ENCODE results near the gene GIPC2. TPM values are rescaled to one million over a fixed set of nuclear protein-coding genes. Genes with fewer than 3 reads are reported as not detected.

GIPC2 gene
- total RNA-seq, 1 experiment from 2014 or later: 0.26 TPM

DNA sequence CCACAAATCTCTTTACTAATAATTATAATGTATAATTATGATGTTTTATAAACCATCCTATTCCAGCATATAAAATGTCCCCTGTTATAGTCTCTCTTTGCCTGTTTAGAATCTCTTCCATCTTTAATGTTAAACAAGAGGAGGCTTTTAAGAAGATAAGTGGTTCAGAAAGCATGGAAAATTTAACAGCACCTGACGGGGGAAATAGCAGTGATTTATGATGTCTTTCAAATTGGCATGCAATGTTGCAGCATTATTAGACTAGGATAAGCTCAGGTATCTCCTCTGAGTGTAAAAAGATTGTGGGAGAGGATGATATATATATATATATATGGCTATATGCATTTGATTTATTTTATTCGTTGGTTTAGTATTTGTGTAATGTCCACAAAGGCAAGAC, 24.4 kb downstream of the GIPC2 start:
- Histone ChIP-seq H3K4me1 (ENCODE audit: control insufficient read depth, insufficient read depth, low read length) (no peaks in the 10 kb centered on the region), H3K27me3 (ENCODE audit: control insufficient read depth, insufficient read depth, low read length) (peaks cover 5% of the 10 kb centered on the region), H3K9me3 (ENCODE audit: control insufficient read depth, insufficient read depth, low read depth, low read length) (no peaks in the 10 kb centered on the region), H3K27ac (ENCODE audit: low read length) (no peak overlapping the region), H3K4me3 (ENCODE audit: low read depth in 2 of 2, low read length in 2 of 2) (no peak overlapping the region), H3K36me3 (ENCODE audit: control insufficient read depth, insufficient read depth, low read length) (no peaks in the 10 kb centered on the region)
- BruUV-seq (replicated peaks): no TSS peak
- ATAC-seq (no peak), DNase-seq (ENCODE audit: low read depth, low spot score) (no peak)
- TF ChIP-seq POLR2AphosphoS5 (IDR thresholded peaks at IDR 0.05; ENCODE audit: low read depth, low read length) (no peak), TCF7L2 (IDR thresholded peaks at IDR 0.05; ENCODE audit: low read depth, low read length) (no peak), SIN3A (IDR thresholded peaks at IDR 0.05; ENCODE audit: borderline replicate concordance, insufficient read depth, low read depth, low read length) (no peak)
- TF ChIP-seq, protein P1, sequence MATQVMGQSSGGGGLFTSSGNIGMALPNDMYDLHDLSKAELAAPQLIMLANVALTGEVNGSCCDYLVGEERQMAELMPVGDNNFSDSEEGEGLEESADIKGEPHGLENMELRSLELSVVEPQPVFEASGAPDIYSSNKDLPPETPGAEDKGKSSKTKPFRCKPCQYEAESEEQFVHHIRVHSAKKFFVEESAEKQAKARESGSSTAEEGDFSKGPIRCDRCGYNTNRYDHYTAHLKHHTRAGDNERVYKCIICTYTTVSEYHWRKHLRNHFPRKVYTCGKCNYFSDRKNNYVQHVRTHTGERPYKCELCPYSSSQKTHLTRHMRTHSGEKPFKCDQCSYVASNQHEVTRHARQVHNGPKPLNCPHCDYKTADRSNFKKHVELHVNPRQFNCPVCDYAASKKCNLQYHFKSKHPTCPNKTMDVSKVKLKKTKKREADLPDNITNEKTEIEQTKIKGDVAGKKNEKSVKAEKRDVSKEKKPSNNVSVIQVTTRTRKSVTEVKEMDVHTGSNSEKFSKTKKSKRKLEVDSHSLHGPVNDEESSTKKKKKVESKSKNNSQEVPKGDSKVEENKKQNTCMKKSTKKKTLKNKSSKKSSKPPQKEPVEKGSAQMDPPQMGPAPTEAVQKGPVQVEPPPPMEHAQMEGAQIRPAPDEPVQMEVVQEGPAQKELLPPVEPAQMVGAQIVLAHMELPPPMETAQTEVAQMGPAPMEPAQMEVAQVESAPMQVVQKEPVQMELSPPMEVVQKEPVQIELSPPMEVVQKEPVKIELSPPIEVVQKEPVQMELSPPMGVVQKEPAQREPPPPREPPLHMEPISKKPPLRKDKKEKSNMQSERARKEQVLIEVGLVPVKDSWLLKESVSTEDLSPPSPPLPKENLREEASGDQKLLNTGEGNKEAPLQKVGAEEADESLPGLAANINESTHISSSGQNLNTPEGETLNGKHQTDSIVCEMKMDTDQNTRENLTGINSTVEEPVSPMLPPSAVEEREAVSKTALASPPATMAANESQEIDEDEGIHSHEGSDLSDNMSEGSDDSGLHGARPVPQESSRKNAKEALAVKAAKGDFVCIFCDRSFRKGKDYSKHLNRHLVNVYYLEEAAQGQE (IDR thresholded peaks at IDR 0.05; ENCODE audit: insufficient read depth in 1 of 2, low read depth in 2 of 2, low read length in 1 of 2): no peak
- TF ChIP-seq, protein P2, sequence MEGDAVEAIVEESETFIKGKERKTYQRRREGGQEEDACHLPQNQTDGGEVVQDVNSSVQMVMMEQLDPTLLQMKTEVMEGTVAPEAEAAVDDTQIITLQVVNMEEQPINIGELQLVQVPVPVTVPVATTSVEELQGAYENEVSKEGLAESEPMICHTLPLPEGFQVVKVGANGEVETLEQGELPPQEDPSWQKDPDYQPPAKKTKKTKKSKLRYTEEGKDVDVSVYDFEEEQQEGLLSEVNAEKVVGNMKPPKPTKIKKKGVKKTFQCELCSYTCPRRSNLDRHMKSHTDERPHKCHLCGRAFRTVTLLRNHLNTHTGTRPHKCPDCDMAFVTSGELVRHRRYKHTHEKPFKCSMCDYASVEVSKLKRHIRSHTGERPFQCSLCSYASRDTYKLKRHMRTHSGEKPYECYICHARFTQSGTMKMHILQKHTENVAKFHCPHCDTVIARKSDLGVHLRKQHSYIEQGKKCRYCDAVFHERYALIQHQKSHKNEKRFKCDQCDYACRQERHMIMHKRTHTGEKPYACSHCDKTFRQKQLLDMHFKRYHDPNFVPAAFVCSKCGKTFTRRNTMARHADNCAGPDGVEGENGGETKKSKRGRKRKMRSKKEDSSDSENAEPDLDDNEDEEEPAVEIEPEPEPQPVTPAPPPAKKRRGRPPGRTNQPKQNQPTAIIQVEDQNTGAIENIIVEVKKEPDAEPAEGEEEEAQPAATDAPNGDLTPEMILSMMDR (IDR thresholded peaks at IDR 0.05): no peak
- CTCF ChIA-PET: no interaction called here
- in situ Hi-C loops (cut with HindIII; ENCODE audit: low pct_unique_long_range_greater_than_20kb, low sequenced_read_pairs) (no loop called here), intact Hi-C loops (cut with micrococcal nuclease; ENCODE audit: unreplicated experiment) (no loop called here)
- POLR2A ChIA-PET: no interaction called here

DNA sequence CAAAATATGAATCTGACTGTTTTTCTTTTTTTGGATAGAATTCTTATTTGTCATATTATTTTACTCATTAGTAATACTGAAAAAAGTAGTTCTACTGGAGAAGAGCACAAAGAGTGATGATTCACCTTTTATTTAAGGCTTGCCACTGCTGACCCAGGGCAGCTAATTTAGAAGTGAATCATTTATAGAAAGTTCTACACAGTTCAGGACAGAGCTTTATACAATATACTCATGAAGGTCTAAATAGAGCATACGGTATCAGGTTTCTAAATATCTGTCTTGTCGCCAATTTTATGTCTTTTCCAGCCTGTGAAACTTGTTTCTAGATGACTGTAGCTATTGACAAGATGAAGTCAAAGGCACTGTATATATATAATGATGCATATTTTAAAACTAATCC, 25.0 kb downstream of the GIPC2 start:
- BruUV-seq (replicated peaks): no TSS peak
- Histone ChIP-seq H3K36me3 (ENCODE audit: control insufficient read depth, insufficient read depth, low read length) (no peaks in the 10 kb centered on the region), H3K4me1 (ENCODE audit: control insufficient read depth, insufficient read depth, low read length) (no peaks in the 10 kb centered on the region), H3K27me3 (ENCODE audit: control insufficient read depth, insufficient read depth, low read length) (peaks cover 5% of the 10 kb centered on the region), H3K4me3 (ENCODE audit: low read depth in 2 of 2, low read length in 2 of 2) (no peak overlapping the region), H3K27ac (ENCODE audit: low read length) (no peak overlapping the region), H3K9me3 (ENCODE audit: control insufficient read depth, insufficient read depth, low read depth, low read length) (no peaks in the 10 kb centered on the region)
- no peak for DNase-seq (ENCODE audit: low read depth, low spot score)
- ATAC-seq: no peak
- in situ Hi-C loops (cut with HindIII; ENCODE audit: low pct_unique_long_range_greater_than_20kb, low sequenced_read_pairs): no loop called here
- ChIA-PET POLR2A (no interaction called here), CTCF (no interaction called here)
- TF ChIP-seq, protein P1 (IDR thresholded peaks at IDR 0.05; ENCODE audit: insufficient read depth in 1 of 2, low read depth in 2 of 2, low read length in 1 of 2): no peak
- TF ChIP-seq TCF7L2 (IDR thresholded peaks at IDR 0.05; ENCODE audit: low read depth, low read length): no peak
- TF ChIP-seq SIN3A (IDR thresholded peaks at IDR 0.05; ENCODE audit: borderline replicate concordance, insufficient read depth, low read depth, low read length): no peak
- no peak for TF ChIP-seq POLR2AphosphoS5 (IDR thresholded peaks at IDR 0.05; ENCODE audit: low read depth, low read length)
- TF ChIP-seq, protein P2 (IDR thresholded peaks at IDR 0.05): no peak
- intact Hi-C loops (cut with micrococcal nuclease; ENCODE audit: unreplicated experiment): no loop called here

Measured in Panc1 (cell line).